Measurements from ENCODE around the gene FNBP1. TPM values are rescaled to one million over a fixed set of nuclear protein-coding genes. Genes with fewer than 3 reads are reported as not detected.

Gene FNBP1
- polyA plus RNA-seq, 3 donors = 4.3 to 20.1 (median 10.9) TPM

GRCh38 chr9:129861447-129861827 is 181.6 kb downstream of the FNBP1 start:
- no peak overlapping the region for H3K27ac ChIP-seq (ENCODE audit: low read depth, low read length)
- 79 to 91% (median 79%) methylated on average over 12 of the region's 12 CpGs for WGBS, 3 donors

- no peak overlapping the region for H3K27ac ChIP-seq (ENCODE audit: low read depth, low read length)
- WGBS, 3 donors = 68 to 81% (median 71%) methylated on average over 11 of the region's 11 CpGs
Observed at GRCh38 chr9:129860653-129861446, 182.1 kb downstream of the FNBP1 start.

DNA sequence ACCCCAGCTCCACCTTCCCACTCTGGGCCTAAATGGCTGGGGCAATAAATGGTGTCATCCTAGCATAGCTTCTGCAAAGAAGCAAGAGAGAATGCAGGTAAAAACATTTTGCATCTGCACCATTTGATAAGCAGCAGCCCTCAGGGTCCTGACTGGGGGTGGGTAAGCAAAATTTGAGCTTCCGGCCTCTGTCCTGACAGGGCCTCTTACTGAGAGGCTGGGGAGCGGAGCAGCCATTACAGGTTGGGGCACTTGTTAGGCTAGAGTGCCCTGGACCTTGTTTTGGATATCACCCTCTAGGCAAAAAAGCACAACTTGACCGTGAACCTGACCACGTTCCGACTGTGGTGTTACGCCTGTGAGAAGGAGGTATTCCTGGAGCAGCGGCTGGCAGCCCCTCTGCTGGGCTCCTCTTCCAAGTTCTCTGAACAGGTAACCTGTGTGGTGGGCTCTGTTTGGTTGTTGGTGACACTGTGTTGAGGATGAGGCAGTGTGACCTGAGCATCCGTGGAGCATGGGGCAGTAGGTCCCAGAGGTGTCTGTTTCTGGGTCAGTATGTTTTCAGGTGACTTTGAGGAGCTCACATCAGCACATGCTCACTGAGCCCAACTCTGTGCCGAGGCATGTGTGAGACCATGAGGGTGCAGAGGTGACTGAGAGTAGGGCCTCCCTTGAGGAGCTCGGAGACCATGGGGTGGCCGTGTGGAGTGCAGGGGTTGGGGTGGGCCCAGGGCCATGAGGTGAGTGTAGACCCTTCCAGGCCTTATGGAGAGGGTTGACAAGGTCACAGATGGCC is 184.6 kb downstream of the FNBP1 start:
- WGBS, 3 donors = 87 to 93% (median 88%) methylated on average over 11 of the region's 11 CpGs
- H3K27ac ChIP-seq (ENCODE audit: low read depth, low read length) = no peak overlapping the region

GRCh38 chr9:129857207-129857606 is 185.8 kb downstream of the FNBP1 start:
- WGBS, 3 donors = 89 to 92% (median 90%) methylated on average over 7 of the region's 7 CpGs
- H3K27ac ChIP-seq (ENCODE audit: low read depth, low read length) = no peak overlapping the region

- no peak overlapping the region for H3K27ac ChIP-seq (ENCODE audit: low read depth, low read length)
- WGBS, 3 donors = 88 to 94% (median 90%) methylated on average over 4 of the region's 4 CpGs
Observed at GRCh38 chr9:129854588-129855110, 188.3 kb downstream of the FNBP1 start.

DNA sequence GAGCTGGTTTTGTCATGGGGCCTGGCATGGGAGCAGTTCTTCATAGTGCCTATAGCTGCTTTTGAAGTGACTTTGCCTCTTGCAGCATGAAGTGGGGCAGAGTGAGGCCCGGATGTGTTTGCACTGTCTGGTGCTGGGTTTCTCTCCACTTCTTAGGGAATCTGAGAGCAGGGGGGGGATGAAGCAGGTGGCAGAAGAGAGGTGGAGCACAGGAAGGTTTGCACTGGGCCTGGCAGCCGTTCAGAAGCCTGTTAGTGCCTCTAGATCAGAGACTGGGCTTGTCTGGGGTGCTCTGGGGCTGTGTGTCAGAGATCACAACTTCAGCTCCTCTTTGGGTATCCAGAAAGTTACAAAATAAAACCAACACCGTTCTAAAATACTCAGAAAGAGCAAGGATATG is 189.4 kb downstream of the FNBP1 start:
- 48 to 71% (median 50%) methylated on average over 3 of the region's 3 CpGs for WGBS, 3 donors

DNA sequence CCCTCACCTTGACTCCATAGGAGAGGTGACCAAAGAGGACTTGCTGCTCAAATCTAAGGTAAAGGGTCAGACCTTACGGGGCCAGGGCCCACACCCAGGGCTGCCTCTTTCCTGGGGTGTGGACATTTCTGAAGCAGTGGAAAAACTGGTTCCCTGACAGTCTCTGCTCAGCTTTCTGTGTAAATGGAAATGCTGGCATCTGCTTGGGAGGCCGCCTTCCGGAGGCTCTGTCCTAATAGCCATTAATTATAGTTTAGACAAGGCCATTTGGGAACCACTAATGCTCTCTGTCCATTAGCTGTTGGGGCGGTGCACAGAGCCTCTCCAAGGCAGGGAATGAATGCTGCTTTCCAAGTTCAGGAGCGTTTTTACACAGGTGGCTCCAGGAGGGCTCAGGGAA is 190.4 kb downstream of the FNBP1 start:
- 58 to 83% (median 62%) methylated on average over 5 of the region's 5 CpGs for WGBS, 3 donors
- H3K27ac ChIP-seq (ENCODE audit: low read depth, low read length) = no peak overlapping the region

More for the DNA sequence above, 189.4 kb downstream of the FNBP1 start:
- no peak overlapping the region for H3K27ac ChIP-seq (ENCODE audit: low read depth, low read length)

DNA sequence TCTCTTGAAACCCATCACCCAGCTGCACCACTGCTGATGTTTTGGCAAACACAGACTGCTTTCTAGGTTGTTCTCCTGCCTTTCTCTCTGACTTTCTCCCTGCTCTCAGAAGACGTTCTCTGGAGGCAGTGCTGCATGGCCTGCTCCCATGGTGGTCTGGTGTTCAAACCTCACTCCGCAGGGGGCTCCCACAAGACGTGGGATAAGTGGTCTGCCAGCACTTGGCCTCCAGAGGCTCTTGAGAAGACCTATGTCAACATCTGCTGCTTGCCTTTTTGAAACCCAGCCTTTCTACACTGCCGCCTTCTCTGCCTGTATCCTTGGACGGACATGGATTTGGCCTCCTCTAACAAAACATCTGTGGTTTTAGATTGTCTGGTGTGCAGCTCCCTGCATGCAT is 191.2 kb downstream of the FNBP1 start:
- no peak overlapping the region for H3K27ac ChIP-seq (ENCODE audit: low read depth, low read length)
- 68 to 84% (median 75%) methylated on average over 5 of the region's 5 CpGs for WGBS, 3 donors

DNA sequence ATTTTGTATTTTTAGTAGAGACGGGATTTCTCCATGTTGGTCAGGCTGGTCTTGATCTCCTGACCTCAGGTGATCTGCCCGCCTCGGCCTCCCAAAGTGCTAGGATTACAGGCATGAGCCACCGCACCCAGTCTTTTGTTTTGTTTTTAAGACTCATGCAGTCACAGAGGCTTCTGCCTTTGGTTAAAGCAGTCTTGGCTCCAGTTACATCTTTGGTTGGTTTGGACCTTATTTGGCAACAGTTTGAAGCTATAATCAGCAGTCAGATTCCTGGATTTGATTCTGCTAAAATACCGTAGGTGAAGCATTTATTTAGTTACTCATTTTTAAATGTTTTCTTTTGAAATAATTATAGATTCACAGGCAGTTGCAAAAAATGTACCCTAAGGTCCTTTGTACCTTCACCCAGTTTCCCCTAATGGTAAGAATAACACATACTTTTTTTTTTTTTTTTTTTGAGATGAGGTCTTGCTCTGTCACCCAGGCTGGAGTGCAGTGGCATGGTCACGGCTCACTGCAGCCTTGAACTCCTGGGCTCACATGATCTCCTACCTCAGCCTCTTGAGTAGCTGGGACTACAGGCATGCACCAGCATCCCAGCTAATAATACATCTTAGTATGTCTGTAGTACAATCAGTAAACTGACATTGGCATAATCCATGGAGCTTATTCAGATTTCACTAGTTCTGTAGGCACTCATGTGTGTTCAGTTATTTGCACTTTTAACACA is 192.0 kb downstream of the FNBP1 start:
- no peak overlapping the region for H3K27ac ChIP-seq (ENCODE audit: low read depth, low read length)
- 76 to 89% (median 88%) methylated on average over 6 of the region's 6 CpGs for WGBS, 3 donors

GRCh38 chr9:129849901-129850300 is 193.1 kb downstream of the FNBP1 start:
- H3K27ac ChIP-seq (ENCODE audit: low read depth, low read length) = no peak overlapping the region
- 77 to 81% (median 80%) methylated on average over 6 of the region's 6 CpGs for WGBS, 3 donors

- no peak overlapping the region for H3K27ac ChIP-seq (ENCODE audit: low read depth, low read length)
- WGBS, 3 donors = 75 to 88% (median 80%) methylated on average over 4 of the region's 4 CpGs
Observed at GRCh38 chr9:129848712-129849441, 194.1 kb downstream of the FNBP1 start.

DNA sequence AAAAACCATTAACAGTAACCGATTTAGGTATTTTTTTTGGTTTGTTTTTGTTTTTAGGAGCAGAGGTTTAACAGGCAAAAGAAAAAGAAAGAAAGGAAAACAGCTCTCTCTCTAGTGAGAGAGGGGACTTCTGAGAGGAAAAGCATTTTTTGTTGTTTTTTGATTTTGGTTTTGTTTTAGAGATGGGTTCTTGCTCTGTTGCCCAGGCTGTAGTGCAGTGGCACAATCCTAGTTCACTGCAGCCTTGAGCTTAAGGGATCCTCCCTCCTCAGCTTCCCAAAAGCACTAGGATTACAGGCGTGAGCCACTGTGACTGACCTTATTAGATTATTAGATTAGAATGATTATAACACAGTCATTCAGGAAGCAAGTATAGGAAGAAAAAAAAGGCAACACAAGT is 197.6 kb downstream of the FNBP1 start:
- WGBS, 3 donors = 53 to 61% (median 61%) methylated on average over 2 of the region's 2 CpGs
- H3K27ac ChIP-seq (ENCODE audit: low read depth, low read length) = no peak overlapping the region

GRCh38 chr9:129841071-129841470 is 201.9 kb downstream of the FNBP1 start:
- 40 to 81% (median 81%) methylated on average over 4 of the region's 4 CpGs for WGBS, 3 donors
- H3K27ac ChIP-seq (ENCODE audit: low read depth, low read length) = no peak overlapping the region

GRCh38 chr9:129840034-129840433 is 203.0 kb downstream of the FNBP1 start:
- H3K27ac ChIP-seq (ENCODE audit: low read depth, low read length) = no peak overlapping the region
- WGBS, 3 donors = 76 to 78% (median 76%) methylated on average over 8 of the region's 8 CpGs

DNA sequence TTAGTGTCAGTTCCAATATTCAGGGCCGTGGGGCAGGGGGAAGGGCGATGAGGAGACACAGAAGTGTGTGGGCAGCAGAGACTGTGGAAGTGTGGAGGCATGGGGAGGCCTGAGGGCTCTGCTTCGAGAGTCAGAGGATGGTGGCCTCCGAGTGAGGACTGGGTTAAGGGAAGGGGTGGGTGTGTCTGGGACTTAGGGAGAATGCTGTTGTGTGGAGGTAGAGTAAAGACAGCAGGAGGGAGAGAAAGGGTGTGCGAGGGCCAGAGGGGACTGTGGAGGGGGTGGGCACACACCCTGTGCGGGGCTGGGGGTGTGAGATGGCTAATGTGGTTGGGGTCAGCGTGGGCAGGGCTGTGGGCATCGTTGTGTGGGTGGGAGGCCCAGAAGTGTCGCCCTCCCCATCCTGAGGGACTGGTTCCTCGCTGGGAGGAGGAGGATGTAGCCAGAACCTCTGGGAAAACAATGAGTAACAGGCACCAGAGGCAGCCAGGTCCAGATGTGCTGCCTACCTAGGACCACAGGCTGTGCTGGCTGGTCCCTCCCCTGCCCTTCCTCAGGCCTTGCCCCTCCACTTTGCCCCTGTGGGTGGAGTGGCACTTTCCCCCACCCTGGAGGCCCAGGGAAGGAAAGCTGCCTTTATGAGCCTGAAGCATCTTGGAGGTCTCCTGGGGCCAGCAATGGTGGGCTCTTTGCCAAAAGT is 203.5 kb downstream of the FNBP1 start:
- no peak overlapping the region for H3K27ac ChIP-seq (ENCODE audit: low read depth, low read length)
- WGBS, 3 donors = 73 to 84% (median 76%) methylated on average over 9 to 10 of the region's 10 CpGs

- no peak overlapping the region for H3K27ac ChIP-seq (ENCODE audit: low read depth, low read length)
- 85 to 87% (median 86%) methylated on average over 12 of the region's 12 CpGs for WGBS, 3 donors
Observed at GRCh38 chr9:129838707-129839259, 204.2 kb downstream of the FNBP1 start.
